Stimulated activated CD8-positive, alpha-beta memory T cell treated with anti-CD3 and anti-CD28 coated beads, Interleukin-2, amount 100 ng/mL, for 1 hour (primary cell): ENCODE results near the gene RFTN1.

ENCODE experiments used
- DNase-seq, 2 donors: peaks; one replicate each; pipeline ENCODE4 v3.0.0-alpha.2; 2020; ENCODE audit warnings: low read depth in 2 of 2

RFTN1 gene

GRCh38 chr3:16304061-16305010, 209.2 kb downstream of the RFTN1 start:
- no peak for DNase-seq

GRCh38 chr3:16303037-16303575, 210.4 kb downstream of the RFTN1 start:
- DNase-seq = no peak

DNA sequence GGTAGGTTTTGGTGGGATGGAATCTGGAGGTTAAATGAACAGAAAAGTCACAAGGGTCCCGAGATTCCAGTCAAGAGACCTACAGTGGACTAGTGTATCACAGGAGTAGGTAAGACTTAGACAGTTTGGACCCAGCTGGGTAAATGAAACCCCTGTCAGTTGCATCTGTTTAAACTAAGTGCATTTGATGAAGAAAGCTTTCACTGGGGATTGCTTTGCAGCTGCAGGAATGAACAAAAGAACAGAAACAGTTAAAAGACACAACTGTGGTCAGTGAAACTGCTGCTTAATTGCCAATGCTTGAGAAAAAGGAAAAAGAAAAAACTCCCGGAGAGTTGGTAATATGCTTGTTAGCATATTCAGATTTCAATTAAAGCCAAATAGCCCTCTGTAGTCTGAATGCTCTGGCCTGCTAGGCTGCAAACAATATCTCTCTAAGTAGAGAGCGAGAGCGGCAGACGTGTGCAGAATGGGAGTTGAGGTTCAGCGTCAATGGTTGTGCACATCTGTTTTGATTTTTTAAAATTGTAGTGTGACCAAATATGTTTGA, 211.3 kb downstream of the RFTN1 start:
- DNase-seq = no peak

- DNase-seq = no peak
These were observed 212.0 kb downstream of the RFTN1 start for GRCh38 chr3:16301507-16301906.

GRCh38 chr3:16300881-16301359, 212.6 kb downstream of the RFTN1 start:
- DNase-seq = no peak

DNA sequence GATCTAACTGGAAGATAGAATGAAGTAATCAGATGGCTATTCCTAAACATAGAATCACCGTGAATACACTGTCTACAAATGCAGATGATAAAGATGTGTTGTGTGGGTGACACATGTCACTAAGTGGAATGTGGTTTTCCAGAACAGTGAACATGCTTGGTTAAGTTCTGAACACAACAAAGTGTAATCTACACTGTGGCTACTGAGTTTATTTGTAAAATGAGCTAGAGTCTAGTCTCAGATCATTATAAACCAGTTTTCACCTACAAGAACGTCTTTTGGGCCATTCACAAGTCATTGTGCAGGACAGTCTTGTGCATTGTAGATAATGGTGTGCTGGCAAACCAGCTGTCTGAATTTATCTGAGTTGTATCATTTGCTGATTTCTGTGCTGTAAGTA, 213.2 kb downstream of the RFTN1 start:
- DNase-seq = no peak

- no peak for DNase-seq
These were observed 213.8 kb downstream of the RFTN1 start for GRCh38 chr3:16299746-16300145.

GRCh38 chr3:16298891-16299290, 214.6 kb downstream of the RFTN1 start:
- DNase-seq = no peak

DNA sequence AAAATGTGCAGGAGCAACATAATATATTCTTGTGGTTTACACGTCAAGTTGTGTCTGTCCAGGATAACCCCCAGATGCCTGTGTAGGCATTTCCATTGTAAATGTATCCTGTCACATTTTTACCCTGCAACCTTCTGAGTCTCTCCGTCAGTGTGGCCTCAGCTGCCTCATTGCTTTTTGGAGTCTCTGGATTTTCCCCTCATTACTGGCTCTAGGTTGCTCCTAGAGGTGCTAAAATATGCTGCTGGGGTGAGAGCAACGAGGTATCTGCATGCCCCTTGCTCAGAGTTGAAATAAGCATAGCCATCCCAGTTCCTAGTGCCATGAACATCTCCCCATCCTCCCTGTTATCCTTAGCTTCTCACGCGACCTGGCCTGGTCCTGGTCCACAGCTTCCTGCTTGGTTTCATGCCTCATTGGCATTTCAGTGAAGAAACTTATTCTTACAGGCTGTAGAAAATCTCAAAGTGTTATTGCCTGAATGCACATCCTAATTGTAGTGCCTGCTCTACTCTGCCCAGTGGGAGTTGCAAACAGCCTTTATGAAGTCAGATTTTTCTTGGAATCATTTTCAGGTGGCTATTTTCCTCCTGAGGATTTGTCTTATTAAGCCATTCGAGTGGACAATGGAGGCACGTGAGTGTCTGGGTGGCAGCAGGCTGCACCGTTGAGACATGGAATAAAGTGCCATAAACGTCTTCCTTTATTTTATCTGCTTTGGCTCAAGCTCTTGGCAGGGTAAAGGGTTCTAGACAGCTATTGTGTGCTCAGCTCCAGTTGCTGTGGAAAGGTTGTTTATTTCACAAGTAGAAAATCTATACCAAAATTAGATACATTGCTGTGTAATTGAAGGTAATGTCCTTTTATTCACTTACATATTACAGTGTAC, 215.3 kb downstream of the RFTN1 start:
- no peak for DNase-seq

- DNase-seq = no peak
These were observed 218.1 kb downstream of the RFTN1 start for GRCh38 chr3:16295298-16295890.

DNA sequence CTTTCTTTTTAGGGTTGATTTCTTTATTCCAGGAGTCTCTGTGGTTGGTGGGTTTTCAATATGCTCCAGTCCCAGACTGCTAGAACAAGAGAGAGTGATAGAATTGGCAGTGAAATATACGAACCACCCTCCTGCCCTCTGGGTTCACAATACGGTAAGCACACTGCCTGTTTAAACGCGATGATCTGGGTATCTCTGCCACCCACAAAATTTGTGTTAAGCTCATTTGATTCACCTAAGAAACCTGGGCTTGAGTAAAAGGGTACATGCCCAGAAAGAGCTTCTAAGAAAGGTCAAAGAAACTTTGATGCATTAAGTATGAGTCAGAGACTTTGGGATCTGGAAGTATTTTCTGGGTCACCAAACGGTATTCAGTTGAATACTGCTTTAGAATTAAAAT, 218.7 kb downstream of the RFTN1 start:
- DNase-seq = no peak

GRCh38 chr3:16290827-16291196, 222.7 kb downstream of the RFTN1 start:
- DNase-seq = no peak

DNA sequence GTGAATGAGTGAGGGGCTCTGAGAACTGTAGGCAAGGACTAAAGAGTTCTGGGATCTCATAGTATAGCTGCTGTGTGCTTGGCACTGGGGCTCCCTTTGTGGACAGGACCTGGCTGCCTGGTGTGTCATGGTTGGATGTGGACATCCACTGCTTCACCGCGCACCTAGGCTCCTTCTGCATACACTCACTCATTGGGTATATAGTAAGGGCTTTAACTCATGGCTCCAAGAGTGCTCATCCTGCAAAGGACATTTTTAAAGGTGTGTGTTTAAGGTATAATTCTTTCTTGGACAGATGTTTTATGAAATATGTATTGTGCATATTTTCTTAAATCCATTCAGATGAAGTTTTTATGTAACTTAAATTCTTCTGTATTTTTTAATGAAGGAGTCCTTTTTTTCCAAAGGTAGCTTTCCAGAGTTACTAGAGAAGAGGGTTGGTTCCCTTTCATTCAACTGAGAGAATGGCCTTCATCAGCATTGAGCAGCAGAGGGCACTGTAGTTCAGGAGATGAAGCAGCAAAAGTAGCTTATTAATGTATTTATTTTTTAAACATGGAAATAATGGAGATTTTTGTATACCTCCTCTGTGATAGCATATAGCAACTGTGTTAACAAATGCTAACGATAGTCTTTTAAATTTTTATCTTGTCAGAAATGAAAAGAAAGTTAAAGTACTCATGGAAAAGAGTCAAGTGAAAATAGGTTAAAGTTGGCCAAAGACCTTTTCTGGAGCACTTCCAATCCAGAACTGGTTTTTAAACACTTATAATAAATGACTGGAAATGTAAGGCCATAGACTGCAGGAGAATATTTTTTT, 223.3 kb downstream of the RFTN1 start:
- DNase-seq = peak in 1 of 2 donors; percentile 20

- no peak for DNase-seq
These were observed 224.2 kb downstream of the RFTN1 start for GRCh38 chr3:16289144-16289889.

DNA sequence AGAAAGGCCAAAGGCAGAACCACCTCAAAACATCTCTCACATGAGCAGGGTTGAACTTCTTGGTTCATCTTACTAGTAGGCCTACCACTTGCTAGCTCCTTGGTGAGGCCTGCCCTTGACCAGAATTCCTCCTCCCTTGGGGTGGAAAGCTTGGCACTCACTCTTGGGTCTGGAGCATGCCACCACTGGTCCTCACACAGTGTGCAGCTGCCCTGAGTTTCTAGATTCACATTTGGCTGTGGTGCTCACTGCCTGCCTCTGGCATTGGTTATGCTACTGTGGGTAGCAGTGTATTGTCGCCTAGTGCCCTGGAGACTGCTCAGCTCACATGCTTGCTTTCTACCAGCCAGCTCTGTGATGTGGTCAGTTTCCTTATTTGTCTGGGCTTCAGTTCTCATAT, 224.8 kb downstream of the RFTN1 start:
- no peak for DNase-seq

- no peak for DNase-seq
These were observed 226.6 kb downstream of the RFTN1 start for GRCh38 chr3:16286751-16287543.

GRCh38 chr3:16286161-16286560, 227.3 kb downstream of the RFTN1 start:
- peak in 1 of 2 donors; percentile 35 for DNase-seq

GRCh38 chr3:16284633-16285032, 228.9 kb downstream of the RFTN1 start:
- no peak for DNase-seq

DNA sequence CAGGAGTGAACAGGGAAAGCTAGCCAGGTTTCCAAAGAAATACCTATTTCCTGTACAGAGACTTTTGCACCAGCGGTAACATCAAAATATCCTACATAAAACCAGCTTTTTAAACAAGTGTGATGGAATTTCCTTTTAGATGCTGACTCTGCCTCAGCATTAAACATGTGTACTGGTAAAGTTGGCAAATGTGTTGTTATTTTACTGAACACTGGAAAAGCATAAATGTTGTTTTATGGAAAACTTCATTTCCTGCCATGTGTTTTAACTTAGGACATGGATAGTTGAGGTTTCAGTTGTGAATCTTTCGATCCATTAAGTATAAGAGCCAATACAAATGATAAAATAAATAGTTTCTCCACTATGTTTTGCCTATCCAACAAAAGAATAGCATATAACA, 232.8 kb downstream of the RFTN1 start:
- DNase-seq = no peak
